Stimulated activated CD4-positive, alpha-beta T cell treated with anti-CD3 and anti-CD28 coated beads, Interleukin-4, amount 100 ng/mL, for 4 hours (primary cell): Measurements from ENCODE around the gene HOXB3.

Experiments used
- DNase-seq, 2 experiments: peaks; one replicate each; pipeline ENCODE4 v3.0.0-alpha.2; 2020

Gene HOXB3

DNA sequence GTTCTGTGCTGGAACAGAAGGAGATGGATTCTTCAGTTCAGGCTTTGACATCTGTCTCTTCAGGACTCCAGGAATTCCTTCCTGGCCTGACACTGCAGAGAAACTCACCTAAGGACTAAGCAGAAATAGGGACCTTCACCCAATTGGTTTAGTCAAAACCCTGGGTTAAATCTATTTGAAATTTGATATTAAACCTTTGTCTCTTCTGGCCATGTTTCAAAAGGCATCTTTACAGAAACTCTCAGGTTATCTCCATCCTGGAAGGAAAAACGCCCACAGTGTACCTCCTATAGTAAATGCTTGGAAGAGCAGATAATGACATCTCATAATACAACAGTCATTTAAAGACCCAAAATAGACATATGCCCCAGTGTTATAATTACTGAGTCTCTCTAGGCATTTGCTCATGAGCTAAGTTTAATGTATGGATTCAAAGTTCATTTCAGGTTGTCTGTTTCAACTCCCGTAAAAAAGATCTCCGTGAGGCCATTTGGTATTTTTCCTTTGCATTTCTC lies 6.3 kb downstream of the HOXB3 start:
- no peak for DNase-seq

DNA sequence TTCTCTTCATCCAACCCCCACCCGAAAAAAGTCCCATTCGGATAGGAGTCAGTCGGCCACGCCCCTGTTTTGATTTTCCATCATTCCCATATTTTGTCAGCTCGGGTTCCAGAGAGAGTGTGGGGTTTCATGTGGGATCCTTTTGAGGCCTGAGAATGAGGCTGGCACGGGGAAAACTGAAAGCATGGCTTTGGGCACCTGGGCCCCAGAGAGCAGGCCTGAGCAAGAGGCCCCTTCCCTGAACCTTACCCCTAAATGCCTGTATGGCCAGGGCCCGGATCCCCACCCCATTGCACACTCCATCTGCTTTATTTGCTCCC lies 7.3 kb downstream of the HOXB3 start:
- DNase-seq, result no peak

GRCh38 chr17:48579760-48580554 lies 10.1 kb downstream of the HOXB3 start:
- DNase-seq, result no peak

- DNase-seq, result no peak
These were observed 10.6 kb downstream of the HOXB3 start for GRCh38 chr17:48579471-48579759.

GRCh38 chr17:48578616-48579470 lies 11.2 kb downstream of the HOXB3 start:
- no peak for DNase-seq

- DNase-seq, result peak; percentile 53 to 57
These were observed 12.0 kb downstream of the HOXB3 start, which contains the start of gene HOXB4 for GRCh38 chr17:48577946-48578615. Gene HOXB4, minus strand, starts transcription at chr17:48578350. Its CDS starts 31 bp downstream, at chr17:48578319.

GRCh38 chr17:48577330-48577945 lies 12.6 kb downstream of the HOXB3 start:
- DNase-seq, result peak in 1 of 2 experiments; percentile 34

- no peak for DNase-seq
These were observed 13.3 kb downstream of the HOXB3 start for GRCh38 chr17:48576479-48577309.

DNA sequence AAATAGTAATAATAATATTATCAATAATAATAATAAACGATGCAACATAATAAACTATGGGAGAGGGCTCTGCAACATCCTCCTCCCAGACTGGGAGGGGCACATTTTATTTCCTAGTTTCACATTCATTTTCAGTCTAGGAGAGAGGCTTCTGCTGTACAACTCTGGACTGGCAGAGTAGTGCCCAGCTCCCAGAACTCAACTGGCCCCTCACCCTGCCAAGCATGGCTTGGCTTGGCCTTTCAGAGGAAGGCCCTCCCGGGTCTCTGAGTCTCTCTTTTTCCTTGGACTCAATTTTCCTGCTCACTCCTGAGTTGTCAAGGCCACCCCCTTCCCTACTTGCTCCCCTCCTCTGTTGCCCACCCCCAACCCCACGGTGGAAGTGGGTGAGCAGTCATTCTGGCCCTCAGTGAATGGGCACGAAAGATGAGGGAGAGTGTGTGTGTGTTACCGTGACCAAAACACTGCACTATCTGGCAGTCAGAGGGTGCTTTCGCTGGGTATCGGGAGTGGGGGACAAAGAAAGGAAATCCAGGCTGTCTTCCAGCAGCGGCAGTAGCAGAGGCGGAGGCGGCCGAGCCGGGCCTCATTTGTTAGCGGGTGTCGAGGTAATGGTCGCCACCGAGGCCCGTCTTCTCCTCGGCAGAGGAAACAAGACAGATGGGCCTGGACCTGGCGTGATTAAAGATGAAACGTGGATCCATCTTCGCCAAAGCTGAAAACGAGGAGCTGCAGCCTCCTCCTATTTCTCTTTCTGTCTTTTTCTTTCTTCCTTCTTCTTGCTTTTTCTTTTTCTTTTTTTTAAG lies 14.2 kb downstream of the HOXB3 start:
- no peak for DNase-seq

- DNase-seq, result no peak
These were observed 14.9 kb downstream of the HOXB3 start for GRCh38 chr17:48575066-48575582.

- no peak for DNase-seq
These were observed 15.5 kb downstream of the HOXB3 start for GRCh38 chr17:48574505-48575065.

GRCh38 chr17:48571826-48572417 lies 18.1 kb downstream of the HOXB3 start:
- no peak for DNase-seq

DNA sequence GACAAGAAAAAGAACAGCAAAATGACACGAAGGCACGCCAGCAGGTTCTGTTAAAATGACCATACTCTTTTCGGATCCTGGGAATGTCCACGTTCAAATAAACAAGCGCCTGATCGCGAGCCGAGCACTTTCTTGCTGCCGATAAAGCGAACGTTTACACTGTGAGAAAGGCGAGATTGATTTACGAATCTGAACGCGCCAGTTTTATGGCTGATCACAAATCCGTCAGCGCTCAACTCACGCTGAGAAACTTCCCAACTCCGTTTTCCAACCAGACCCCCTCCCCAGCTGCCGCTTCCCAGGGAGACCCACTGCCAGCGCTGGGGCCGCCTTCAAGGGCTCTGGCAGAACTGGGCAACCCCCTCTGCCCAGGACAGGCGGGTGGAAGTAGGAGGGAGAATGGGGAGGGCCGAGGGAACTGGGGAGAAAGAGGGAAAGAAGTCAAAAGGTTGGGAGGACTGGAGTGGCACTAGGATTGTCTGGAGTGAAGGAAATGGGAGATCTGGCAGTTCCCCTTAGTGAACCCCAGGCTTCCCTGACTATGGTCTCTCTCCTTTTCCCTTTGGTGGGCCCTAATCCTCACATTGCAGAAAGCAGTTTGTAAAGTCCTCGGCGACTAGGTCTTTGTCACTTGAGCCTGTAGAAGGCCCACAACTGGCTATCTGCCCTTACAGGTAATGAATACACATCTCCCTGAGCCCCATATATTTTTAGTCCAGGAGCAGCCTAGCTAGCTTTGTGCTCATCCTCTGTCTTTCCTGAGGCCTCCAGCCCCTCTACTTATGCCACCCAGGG lies 18.8 kb downstream of the HOXB3 start:
- DNase-seq, result no peak

DNA sequence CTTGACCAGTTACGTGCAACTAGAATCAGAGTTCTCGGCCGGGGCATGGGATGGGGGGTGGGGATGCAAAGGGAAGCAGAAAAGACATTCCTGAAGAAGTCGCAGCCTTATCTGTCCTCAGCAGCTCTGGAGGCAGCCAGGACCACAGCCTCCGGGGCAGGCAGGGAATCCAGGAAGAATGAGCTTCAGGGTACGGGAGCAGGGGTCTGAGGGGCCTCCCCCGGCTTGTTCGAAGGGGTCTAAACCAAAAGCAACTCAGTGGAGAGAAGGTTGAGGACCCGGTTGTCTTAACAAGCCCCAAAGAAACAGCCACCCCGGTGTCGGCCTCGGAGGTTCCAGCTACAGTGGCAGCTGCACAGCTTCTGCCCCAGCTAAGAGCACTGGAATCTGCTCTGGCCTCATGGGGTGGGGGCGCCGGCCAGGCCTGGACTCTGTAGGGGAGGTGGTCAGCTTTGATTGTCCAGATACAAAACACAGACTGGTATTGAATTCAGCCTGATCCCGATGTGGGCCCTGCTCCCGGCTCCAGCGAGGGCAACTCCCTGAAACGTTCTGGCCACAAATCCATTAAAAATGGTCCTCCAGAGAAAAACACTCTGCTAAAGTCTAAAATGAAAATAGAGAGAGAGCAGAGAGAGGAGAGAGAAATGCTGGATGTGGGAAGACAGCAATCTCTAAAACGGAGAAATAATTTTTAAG lies 19.6 kb downstream of the HOXB3 start:
- DNase-seq, result no peak

- no peak for DNase-seq
These were observed 20.2 kb downstream of the HOXB3 start for GRCh38 chr17:48569674-48570324.

DNA sequence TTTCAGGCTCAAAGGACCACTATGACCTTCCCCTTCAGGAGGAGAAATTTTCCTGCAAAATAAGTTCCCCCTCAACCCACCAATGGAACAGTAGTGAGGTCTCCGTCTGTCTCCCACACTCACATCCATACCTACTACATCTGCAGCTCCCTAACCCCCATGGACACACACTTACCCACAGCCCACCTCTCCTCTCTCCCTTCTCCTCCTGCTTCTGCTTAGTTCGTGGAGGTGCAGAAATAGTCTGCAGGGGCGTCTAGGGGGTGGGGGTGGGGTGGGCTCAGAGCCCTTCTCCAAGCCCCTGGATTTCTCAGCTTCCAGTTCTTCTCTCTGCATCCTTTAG lies 20.8 kb downstream of the HOXB3 start:
- no peak for DNase-seq

DNA sequence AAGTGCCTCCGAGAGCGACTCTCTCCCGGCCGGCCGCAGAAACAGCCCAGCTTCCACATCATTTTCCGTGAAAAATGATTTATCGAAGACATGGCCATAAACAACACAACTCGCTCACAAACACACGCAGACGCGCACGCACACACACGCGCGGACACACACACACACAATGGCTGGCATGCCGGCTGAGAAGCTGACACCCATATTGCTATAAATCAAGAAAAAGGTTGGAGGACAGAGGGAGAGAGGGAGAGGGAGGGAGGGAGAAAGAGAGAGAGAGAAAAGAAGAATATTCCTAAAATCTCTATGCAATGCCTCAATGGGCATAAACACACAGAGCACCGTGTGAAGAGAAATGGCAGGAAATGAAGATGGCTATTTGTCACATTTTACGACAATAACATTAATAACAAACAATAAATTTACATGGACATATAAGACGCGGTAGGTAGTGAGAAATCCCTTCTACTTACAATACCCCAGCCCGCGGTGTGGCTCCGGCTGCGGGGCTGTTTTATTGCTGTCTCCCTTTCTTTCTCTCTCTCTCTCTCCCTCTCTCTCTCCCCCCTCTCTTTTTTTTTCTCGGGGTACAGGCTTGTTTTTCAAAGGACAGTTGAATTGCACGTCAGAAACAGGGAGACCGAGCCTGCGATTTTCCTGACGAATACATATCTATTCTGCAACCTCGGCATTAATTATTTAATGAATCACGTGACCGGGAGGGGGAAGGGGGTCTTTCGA lies 21.4 kb downstream of the HOXB3 start:
- no peak for DNase-seq
